Breast epithelium (tissue), 4 donors: ENCODE measurements around the gene ZNRD2. TPM values are rescaled to one million over a fixed set of nuclear protein-coding genes. Genes with fewer than 3 reads are reported as not detected.
"Not testable (repeated sequence)": the region's sequence is repeated elsewhere in the genome, so short reads cannot be mapped to it uniquely, and the experiment has no call there.

Experiments
- DNase-seq, 2 donors: peaks; one replicate each; pipeline ENCODE4 v3.0.0-alpha.2; 2019; ENCODE audit warnings: low spot score in 2 of 2
- H3K27ac ChIP-seq, 2 donors: fragments of 200-600 bp; sonication (generic) in 1 of 2; one replicate each; pipeline ENCODE4 v1.5.1; 2016 to 2019; ENCODE audit warnings: mild to moderate bottlenecking in 1 of 2
- H3K27me3 ChIP-seq, 2 donors: fragments of 200-600 bp; sonication (generic) in 1 of 2; one replicate each; pipeline versions ENCODE4 v1.5.1 to v1.6.0; 2017 to 2019; ENCODE audit warnings: control low read depth in 1 of 2, mild to moderate bottlenecking in 1 of 2
- H3K36me3 ChIP-seq: fragments of 200-600 bp; one replicate; pipeline ENCODE4 v1.5.1; 2019
- H3K4me1 ChIP-seq, 2 donors: fragments of 200-600 bp; sonication (generic); one replicate each; pipeline ENCODE4 v1.5.1; 2016 to 2019; ENCODE audit warnings: control low read depth in 1 of 2
- H3K4me3 ChIP-seq, 3 donors: fragments of 200-600 bp; sonication (generic); 1 replicate in 2 of 3; 2 replicates in 1 of 3; pipeline ENCODE4 v1.5.1; 2016 to 2019; ENCODE audit warnings: mild to moderate bottlenecking in 3 of 3, moderate library complexity in 2 of 3
- H3K9me3 ChIP-seq, 2 donors: fragments of 200-600 bp; sonication (generic) in 1 of 2; one replicate each; pipeline ENCODE4 v1.5.1; 2016 to 2019; ENCODE audit warnings: control low read depth in 1 of 2
- CTCF ChIP-seq, 3 donors: fragments of 450-650 bp; IDR thresholded peaks; one replicate each; pipeline ENCODE4 v1.5.1; 2016 to 2017; ENCODE audit warnings: antibody characterized with exemption in 3 of 3, mild to moderate bottlenecking in 3 of 3, moderate library complexity in 3 of 3
- POLR2A ChIP-seq: fragments of 450-650 bp; IDR thresholded peaks from one replicate; pipeline ENCODE4 v1.6.1; 2016; ENCODE audit warnings: antibody characterized with exemption, mild to moderate bottlenecking, moderate library complexity
- POLR2AphosphoS5 ChIP-seq, 3 donors: sonication (generic); formaldehyde crosslinking; IDR thresholded peaks; one replicate each; pipeline ENCODE4 v1.6.1; 2017; ENCODE audit warnings: antibody characterized with exemption in 3 of 3
- intact Hi-C: fragments of 100-400 bp; cut with DNase I; formaldehyde crosslinking; loops from one replicate; pipeline ENCODE4 v1.15.1; 2023; ENCODE audit warnings: low total_unique reads
- total RNA-seq, 3 donors: library from RNA; depleted of rRNA; stranded (reverse); fragments of >200 nt; gene quantifications; one replicate each; pipeline ENCODE4 v1.1.0, GENCODE V29; 2016

Gene ZNRD2
- total RNA-seq, result 10 to 100 TPM; 48.9 to 60.0 (median 59.4) TPM

GRCh38 chr11:65569973-65570918, at the start of gene ZNRD2:
Gene ZNRD2, plus strand, starts transcription at chr11:65570477. Its CDS starts 15 bp downstream, at chr11:65570492.
- DNase-seq, result peak; percentile 96 to 98
- intact Hi-C loops, result no loop called here
- Histone ChIP-seq H3K36me3 (no peaks in the 10 kb centered on the region), H3K27ac (peak within 1 kb of the TSS; percentile 96 to 97), H3K4me1 (peaks cover 29 to 32% of the 10 kb centered on the region in 2 donors), H3K4me3 (peak within 1 kb of the TSS; percentile 75 to 91 (median 77)), H3K27me3 (no peaks in the 10 kb centered on the region), H3K9me3 (no peaks in the 10 kb centered on the region)
- TF ChIP-seq POLR2AphosphoS5 (IDR thresholded peaks at IDR 0.05) (peak; percentile 92 to 96 (median 96)), POLR2A (peak; percentile 85), CTCF (IDR thresholded peaks at IDR 0.05) (peak in 2 of 3 donors; percentile 30 to 43)

- H3K4me1 ChIP-seq, result peaks cover 5 to 13% of the 10 kb centered on the region in 2 donors
- H3K4me3 ChIP-seq, H3K36me3 ChIP-seq, H3K27me3 ChIP-seq, H3K27ac ChIP-seq, H3K9me3 ChIP-seq, DNase-seq, intact Hi-C loops: not testable (repeated sequence)
Observed at GRCh38 chr11:65521777-65522521, 48.3 kb upstream of the ZNRD2 start.

- H3K9me3 ChIP-seq, H3K27me3 ChIP-seq, H3K27ac ChIP-seq, DNase-seq, H3K36me3 ChIP-seq, intact Hi-C loops, H3K4me3 ChIP-seq: not testable (repeated sequence)
- H3K4me1 ChIP-seq, result peaks cover 5 to 13% of the 10 kb centered on the region in 2 donors
Observed at GRCh38 chr11:65522718-65523630, 47.3 kb upstream of the ZNRD2 start.

GRCh38 chr11:65523631-65523968, 46.7 kb upstream of the ZNRD2 start:
- H3K27me3 ChIP-seq, H3K9me3 ChIP-seq, DNase-seq, H3K36me3 ChIP-seq, H3K4me3 ChIP-seq, intact Hi-C loops: not testable (repeated sequence)
- Histone ChIP-seq H3K4me1 (peaks cover 5 to 13% of the 10 kb centered on the region in 2 donors), H3K27ac (peak overlapping the region in 1 of 2 donors; percentile 73)

GRCh38 chr11:65524014-65524740, 46.1 kb upstream of the ZNRD2 start:
- H3K4me3 ChIP-seq, result peak overlapping the region; percentile 17 to 98 (median 92)
- peaks cover 5 to 13% of the 10 kb centered on the region in 2 donors for H3K4me1 ChIP-seq
- intact Hi-C loops, result no loop called here
- H3K27me3 ChIP-seq, result no peaks in the 10 kb centered on the region
- no peak for DNase-seq
- TF ChIP-seq CTCF (IDR thresholded peaks at IDR 0.05) (no peak), POLR2A (no peak), POLR2AphosphoS5 (IDR thresholded peaks at IDR 0.05) (no peak)
- H3K27ac ChIP-seq, result peak overlapping the region; percentile 73 to 95
- H3K9me3 ChIP-seq, result no peaks in the 10 kb centered on the region
- H3K36me3 ChIP-seq, result no peaks in the 10 kb centered on the region
